Activated T-cell treated with anti-CD3 and anti-CD28 coated beads for 1 hour (primary cell): Measurements from ENCODE around the gene GJC1.

Source experiments
- DNase-seq: peaks from one replicate; pipeline ENCODE4 v3.0.0-alpha.2; 2020; ENCODE audit warnings: low read depth

The GJC1 gene

DNA sequence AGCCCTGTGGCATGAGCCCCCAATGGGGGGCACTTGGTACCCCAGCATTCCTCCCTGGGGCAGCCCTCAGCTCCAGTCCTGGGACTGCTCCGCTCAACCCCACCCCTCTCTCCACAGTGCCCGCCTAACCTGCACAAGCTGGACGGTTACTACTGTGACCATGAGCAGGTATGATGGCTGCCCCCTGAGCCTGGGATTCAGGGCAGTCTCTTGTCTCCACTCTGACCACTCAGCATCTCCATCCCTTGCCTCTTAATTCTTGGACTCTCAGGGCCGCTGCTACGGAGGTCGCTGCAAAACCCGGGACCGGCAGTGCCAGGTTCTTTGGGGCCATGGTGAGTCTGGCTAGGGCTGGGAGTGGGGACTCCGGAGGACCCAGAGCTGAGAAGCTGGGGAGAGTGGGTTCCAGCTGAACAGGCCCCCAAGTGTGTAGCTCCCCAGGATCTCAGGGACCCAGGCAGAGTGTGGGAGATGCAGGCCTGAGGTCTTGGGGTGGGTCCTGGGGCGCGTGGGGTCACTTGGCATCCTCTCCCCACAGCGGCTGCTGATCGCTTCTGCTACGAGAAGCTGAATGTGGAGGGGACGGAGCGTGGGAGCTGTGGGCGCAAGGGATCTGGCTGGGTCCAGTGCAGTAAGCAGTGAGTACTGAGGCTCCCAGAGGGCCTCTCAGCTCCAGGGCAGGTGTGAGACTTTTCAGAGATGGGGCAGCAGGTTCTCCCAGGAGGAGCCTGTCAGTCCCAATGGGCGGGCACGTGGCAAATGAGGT is 53.3 kb downstream of the GJC1 start:
- DNase-seq = no peak

DNA sequence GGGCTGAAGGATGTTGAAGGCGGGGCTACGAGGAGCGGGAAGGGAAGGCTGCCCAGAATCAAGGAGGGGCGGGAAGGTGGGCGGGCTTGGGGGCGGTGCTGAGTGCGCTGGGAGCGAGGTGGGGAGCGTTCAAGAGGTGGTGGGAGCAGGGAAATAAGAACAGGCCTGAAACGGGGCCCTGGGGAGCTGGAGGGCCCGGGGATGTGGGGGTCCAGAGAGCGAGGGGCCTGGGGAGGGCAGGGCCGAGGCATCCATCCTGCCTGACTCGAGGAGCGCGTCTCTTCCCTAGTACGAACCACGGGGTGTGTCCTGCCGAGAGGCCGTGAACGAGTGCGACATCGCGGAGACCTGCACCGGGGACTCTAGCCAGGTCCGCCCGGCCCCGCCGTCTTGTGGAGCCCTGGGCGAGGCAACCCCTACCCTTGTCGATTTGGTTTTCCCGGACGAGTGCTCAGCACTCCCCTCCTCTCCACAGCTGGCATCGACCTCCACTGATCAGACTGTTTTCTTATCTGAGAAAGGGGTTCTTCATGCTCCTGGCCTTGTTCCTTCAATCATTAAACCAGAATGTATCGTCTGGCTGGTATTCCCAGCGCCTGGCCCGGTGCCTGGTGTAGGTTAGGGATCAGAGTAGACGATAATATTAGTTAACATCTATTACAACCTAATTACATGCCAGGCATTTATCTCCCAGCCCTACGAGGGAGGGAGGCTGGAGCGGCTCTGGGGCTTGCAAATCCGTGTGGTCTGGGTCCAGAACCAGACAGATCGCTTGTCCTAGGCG is 54.1 kb downstream of the GJC1 start:
- DNase-seq = no peak

DNA sequence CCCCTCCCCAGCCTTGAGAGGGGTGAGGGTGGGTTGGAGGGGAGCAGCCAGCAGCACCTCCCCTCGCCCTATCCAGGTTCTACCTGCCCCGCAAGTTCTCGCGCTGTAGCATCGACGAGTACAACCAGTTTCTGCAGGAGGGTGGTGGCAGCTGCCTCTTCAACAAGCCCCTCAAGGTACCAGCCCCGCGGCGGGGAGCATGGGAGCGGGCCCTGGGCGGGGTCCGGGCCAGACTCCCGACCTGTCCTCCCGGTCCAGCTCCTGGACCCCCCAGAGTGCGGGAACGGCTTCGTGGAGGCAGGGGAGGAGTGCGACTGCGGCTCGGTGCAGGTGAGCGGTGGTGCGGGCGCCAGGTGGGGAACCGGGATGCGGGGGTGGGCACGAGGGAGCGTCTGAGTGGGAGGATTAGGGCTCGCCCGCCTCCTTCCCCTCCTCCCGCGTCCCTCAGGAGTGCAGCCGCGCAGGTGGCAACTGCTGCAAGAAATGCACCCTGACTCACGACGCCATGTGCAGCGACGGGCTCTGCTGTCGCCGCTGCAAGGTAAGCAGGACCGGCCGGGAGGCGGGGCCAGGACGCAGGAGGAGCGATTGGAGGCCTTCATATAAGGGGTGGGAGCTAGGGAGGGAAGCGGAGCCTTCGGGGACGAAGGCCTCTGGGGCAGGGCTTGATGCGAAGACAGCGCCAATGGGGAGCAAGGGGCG is 54.8 kb downstream of the GJC1 start:
- peak; percentile 96 for DNase-seq

DNA sequence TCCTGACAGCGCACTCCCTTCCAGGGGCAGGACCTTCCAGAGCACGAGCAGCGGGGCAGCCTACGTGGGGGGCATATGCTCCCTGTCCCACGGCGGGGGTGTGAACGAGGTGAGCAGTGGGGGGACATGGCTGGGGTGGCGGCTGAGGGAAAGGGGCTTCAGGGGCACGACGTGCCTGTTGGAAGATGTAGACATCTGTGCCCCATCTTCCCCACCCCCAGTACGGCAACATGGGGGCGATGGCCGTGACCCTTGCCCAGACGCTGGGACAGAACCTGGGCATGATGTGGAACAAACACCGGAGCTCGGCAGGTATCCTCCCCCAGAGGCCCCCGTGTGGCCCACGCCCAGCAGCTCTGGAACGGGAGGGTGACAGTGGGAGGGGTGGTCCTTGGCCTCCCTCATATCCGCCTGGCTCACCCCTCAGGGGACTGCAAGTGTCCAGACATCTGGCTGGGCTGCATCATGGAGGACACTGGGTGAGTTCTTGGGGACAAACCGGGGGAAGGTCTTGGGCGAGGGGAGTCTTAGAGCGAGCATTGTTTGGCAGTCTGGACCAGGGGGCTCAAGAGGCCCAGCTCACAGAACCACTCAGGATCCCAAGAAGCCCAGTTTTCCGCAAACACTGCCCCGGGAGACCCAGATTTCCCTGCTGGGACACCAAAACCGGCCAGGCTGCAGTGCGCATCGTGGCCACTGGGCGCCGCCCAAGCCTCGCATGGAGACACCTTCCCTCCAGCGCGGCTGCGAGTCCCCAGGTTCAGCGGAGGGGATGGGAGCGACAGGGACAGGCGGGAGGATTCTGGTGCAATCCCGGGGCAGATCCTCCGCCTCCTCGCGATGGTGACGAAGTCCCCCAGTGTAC is 55.6 kb downstream of the GJC1 start:
- peak; percentile 86 for DNase-seq

DNA sequence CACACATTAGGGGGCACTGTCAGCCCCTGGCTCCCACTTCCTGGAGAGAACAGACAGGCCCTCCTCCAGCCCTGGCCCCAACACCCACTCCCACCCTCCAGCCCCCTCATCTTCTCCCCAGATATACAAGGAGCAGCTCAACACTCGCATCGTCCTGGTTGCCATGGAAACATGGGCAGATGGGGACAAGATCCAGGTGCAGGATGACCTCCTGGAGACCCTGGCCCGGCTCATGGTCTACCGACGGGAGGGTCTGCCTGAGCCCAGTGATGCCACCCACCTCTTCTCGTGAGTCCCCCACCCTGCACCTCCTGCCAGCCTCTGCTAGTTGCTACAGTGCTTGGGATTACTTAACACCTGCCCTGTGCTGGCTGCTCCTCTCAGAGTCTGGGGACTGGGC is 56.9 kb downstream of the GJC1 start:
- DNase-seq = no peak

DNA sequence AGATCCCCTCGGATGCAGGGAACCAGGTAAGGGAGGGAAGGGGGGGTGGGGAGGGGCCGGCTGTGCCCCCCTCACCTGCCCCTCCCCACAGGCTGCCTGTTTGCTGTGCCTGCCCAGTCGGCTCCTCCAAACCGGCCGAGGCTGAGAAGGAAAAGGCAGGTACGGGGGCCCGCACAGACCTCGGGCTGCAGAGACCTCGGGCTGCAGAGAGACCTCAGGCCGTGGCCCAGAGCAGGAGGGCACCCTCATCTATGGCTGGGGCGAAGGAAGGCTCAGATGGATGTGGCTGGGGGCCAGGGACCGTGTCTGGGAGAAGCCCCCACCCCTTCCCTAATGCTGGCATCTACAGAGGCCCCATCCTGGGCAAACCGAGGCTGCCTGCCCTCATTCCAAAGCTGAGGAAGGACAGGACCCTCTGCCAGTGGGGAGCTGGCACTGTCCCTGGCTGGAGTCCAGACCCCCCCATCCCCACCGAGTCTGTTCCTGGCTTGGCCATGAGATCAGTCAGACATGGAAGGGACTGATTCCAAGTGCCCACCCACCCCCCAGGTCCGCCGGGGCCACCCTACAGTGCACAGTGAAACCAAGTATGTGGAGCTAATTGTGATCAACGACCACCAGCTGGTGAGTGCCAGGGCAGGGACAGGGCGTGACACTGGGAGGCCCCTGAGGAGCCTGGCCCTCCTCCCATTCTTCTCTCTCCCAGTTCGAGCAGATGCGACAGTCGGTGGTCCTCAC is 57.6 kb downstream of the GJC1 start:
- no peak for DNase-seq

DNA sequence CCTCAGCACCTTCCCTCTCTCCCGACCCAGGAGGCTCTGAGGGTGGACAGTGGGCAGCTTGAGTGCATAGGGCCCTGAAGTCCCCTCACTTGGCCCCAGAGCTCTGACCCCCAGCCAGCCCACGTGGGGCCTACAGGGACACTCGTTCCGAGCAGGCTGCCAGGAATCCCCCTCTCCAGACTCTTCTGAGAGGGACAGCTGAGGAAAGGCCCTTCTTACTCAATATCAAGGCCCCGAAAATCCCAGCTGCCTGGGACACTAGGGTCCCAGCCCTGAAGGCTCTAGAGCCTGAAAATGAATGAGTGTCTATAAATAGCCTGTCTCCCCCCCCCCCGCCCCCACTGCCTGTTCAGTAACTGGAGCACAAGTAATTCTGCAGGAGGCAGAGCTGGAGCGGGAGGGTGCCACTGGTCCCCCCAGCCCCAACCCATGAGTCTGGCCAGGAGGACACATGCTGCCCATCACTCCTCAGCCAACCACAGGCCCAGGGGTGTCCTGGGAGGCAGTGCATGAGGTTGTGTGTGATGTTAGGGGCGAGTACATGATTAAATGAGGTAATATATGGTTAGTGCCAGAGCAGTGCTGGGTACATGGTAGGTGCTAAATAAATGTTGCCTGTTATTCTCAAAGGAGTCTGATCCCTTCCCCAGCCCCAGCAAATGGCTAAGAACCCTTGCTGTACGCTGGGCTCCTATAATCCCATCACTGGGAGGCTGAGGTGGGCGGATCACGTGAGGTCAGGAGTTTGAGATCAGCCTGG is 59.7 kb downstream of the GJC1 start:
- no peak for DNase-seq

DNA sequence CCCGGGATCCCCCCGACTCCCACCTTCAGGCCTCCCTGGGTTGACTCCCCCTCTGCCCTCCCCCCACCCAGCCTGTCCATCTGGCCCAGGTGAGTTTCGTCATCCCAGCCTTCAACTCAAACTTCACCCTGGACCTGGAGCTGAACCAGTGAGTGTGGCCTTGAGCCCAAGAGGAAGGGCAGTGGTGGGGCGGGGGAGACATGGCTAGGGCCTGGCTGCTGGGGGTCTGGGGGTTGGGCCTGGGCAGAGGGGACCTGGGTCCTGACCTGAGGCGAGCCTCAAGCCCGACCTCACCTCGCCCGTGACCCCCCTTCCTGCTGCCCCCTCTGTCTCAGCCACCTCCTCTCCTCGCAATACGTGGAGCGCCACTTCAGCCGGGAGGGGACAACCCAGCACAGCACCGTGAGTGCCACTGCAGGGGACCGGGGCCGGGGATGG is 60.4 kb downstream of the GJC1 start:
- no peak for DNase-seq

DNA sequence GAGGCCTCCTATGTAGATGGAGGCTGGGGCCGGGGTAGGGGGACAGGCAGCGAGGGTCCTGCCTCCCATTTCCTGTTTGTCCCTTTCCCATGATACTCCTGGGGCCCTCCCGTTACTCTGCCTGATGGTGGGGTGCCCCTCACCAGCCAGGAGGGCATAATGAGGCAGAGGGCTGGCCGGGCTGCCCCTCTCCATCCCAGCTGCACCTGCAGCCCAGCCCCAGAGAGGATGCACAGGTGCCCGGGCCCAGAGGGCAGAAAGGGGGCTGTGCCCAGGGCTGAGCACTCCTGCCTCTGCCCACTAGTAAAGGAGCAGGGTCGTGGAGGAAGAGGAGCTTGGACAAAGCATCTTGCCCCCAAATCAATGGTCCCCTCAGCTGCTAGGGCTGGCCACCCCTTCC is 60.9 kb downstream of the GJC1 start:
- DNase-seq = no peak

DNA sequence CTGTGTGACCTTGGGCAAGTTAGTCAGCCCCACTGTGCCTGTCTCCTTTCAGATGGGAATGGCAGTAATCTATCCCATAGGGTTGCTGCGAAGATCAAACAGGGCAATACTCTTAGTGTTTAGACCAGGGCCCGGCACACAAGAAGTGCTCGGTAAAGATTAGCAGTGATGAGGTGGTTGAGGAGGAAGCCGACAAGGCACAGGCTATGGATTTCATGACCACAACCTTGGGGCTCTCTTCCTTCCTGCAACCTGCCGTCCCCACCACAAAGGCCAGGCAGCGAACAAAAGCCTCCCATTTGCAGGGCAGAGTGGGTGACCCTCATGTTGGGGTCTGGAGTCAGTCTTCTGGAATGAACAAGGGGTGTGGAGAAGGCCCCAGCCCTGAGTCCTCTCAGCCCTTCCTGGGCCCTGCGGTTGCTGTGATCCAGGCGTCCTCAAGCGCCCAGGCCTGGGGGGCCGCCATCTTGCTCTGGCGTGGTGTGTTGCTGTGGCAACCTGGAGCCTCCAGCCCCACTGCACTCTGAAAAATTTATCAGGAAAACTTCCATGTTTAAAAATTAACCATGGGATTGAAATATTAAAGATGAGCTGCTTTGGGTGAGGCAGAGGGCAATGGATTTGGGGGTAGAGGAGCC is 61.5 kb downstream of the GJC1 start:
- no peak for DNase-seq

DNA sequence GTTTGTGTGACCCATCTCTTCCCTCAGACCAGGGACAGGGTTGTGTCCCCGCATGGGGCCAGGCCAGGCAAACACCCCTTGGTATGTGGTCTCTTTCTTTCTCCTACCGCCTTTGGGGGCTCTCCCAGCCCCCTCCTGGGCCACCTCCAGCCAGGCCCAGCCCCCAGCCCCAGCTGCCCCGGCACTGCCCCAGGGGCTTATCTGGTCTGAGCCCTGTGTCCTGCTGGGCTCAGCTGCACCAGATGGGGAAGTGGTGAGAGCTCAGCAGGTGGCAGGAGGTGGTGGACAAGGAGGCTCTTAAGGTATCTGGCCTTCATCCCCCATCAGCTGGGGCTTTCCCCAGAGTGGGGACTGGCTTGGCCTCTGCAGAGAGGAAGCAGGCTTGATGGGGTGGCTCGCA is 62.6 kb downstream of the GJC1 start:
- DNase-seq = no peak

DNA sequence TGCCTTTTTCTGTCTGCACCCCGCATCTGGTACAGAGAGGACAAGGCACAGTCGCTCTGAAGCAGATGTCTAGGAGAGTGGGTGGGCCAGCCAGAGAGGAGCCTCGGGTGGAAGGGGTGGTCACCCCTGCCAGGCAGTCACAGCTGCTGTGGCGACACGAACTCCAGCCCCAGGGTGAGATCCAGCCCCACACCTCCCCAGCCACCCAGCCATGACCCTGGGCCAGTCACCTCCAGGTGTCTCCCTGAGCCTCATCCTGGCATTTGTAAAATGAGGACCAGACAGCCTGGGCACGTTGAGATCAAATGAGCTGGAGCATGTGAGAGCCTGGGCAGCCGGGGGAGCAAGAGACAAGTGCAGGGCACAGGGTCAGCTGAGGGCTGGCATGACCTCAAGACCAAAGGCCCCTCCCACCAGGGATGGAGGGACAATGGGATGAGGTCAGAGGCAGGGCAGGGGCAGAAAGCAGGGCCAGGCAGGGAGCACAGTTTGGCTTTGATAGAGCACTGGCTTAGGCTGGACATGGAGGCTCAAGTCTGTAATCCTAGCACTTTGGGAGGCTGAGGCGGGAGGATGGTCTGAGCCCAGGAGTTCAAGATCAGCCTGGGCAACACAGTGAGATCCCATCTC is 63.6 kb downstream of the GJC1 start:
- no peak for DNase-seq

DNA sequence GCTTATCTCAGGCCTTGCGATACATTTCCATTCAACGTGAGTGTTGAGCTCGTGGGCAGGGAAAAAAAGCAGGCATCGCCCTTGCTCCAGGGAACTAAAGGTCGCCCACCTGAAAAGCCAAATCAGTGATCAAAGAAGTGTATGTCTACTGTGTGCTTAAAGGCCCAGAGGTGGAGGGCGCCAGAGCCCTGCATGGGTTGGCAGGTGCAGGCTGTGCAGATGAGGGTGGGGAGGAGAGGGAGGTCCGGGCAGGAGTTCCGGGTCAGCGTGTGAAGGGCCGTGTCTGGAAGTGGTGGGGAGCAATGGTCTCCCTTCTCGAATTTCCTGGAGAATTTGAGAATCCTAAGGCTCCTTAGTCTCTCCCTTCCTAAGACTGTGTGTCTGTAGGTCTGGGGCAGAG is 64.1 kb downstream of the GJC1 start:
- no peak for DNase-seq

DNA sequence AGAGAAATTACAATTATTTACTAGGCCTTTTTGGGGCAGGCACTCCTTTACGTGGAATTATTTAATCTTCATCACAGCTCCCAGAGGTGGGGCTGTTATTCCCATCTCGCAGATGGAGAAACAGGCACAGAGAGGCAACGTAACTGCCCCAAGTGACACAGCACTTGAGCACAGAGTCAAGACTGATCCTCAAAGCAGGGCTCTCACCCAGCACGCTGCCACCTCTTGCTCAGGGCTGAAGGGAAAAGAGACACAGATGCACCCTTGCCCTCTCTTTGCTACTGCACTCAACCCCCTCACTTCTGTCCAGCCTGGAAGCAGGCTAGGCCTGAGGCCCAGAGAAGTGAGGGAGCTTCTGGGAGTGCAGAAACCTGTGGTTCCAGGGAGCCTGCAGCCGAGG is 66.9 kb downstream of the GJC1 start:
- DNase-seq = no peak

DNA sequence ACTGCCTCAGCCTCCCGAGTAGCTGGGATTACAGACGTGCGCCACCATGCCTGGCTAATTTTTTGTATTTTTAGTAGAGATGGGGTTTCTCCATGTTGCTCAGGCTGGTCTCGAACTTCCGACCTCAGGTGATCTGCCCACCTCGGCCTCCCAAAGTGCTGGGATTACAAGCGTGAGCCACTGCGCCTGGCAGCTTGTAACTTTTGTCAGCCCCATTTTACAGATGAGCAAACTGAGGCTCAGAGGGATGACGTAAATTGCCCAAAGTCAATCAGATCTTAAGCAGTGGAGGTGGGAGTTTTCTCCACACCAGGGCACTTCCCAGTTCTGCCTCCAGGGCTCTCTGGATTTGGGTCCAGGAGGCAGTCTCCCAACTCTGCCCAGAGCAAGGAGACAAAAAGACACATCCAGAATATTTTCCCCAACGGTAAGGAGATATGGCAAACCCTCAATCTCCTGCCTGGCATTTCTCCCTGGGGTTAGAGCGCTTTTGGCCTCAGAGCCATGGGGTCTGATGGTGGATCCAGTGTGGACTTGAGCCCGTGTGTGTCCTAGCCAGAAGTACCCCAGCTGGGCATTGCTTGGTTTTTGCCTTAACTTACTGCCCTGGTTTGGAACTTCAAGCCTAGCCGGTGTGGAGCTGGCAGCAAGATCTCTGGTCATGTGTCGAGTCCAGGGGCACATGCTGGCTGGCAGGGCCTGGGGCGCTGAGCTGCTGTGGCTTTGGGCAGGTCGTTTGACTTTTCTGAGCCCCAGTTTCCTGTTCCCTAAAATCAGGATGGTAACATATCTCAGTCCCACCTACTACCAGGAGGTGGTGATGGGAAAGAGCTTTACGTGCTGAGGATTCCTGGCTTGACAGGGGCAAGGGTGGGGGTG is 67.9 kb downstream of the GJC1 start:
- no peak for DNase-seq

DNA sequence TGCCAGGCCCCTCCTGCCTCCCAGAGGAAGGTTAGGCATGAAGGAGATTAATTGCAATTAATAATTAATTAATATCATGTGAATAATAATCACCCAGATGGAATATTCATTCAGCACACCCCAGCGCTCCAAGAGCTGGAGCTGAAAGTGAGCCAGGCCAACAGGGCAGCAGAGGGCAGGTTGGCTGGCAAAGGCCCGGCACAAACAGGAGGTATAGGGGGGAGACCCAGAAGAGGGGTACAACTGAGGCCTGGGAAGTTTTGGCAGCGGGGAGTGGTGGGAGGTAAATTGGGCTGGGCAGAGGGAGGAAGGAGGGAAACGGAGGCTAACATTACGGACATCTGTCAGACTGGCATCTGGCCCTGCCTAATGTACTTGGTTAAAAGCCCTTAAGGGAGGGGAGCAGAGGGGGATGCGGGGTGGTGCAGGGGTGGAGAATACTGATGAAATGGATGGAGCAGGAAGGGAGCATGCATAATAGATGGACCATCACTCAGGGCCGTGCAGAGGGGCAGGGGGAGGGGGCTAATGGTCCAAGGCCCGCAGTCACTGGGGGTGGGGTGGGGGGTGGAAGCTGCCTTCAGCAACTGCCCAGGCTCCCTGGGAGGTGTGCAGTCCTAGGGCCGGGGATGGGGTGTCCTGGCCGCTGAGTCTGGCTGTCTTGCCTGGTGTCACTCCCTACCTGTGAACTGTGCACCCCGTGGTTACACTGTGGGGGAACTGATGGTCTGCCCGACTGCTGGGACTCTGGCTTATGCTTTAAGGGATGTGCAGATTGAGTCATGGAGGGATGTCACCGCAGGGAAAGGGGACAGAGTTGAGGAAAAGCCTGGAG is 69.4 kb downstream of the GJC1 start:
- DNase-seq = no peak

DNA sequence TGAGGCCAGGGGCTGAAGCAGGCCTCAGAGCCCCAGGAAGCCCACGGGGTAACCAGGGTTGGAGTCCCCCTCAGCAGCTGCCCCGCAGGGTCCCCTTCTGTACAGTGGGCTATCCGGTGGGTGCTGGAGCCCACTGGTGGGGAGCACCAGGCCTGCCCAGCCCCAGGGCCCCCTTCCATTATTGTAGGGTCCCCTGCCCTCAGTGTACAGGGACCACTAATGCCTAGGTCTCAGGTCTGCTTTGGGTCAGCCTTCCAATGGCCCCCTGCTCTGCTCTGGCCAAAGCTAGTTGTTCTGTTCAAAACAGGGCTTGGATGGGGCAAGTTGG is 70.2 kb downstream of the GJC1 start:
- no peak for DNase-seq
